Endothelial cell of umbilical vein (primary cell): ENCODE measurements around the gene SDK2. TPM values are rescaled to one million over a fixed set of nuclear protein-coding genes. Genes with fewer than 3 reads are reported as not detected.

Experiments used
- BruUV-seq: library from RNA; stranded (reverse); fragments of 400-500 nt; replicated peaks from 2 replicates; lab custom pipeline; 2021; lab: Mats Ljungman, UMichigan
- CTCF ChIA-PET: fragments of 300-600, 350-600 bp; sonication (Branson Sonifier 250); formaldehyde crosslinking; loops from one replicate; lab custom pipeline; 2021; ENCODE audit warnings: antibody characterized with exemption, inconsistent platforms; lab: Charles Lee
- POLR2A ChIA-PET: fragments of 300-600, 350-600 bp; sonication (Branson Sonifier 250); formaldehyde crosslinking; loops from one replicate; lab custom pipeline; 2021; ENCODE audit warnings: antibody characterized with exemption, inconsistent platforms; lab: Charles Lee
- DNase-seq: peaks from one replicate; pipeline ENCODE4 v3.0.0-alpha.2; 2011; ENCODE audit warnings: low read depth, low spot score
- FAIRE-seq: peaks from 2 replicates; lab custom pipeline; 2011; peaks lifted over from hg19 to GRCh38; lab: Jason Lieb, UNC
- H2AFZ ChIP-seq: 2 replicates; pipeline ENCODE4 v1.6.0; 2012; ENCODE audit warnings: low read depth, low read length, control low read depth, inconsistent platforms
- H3K27ac ChIP-seq: 2 replicates; pipeline ENCODE4 v1.5.1; 2011; ENCODE audit warnings: low read depth, mild to moderate bottlenecking, control low read depth, low read length, moderate library complexity; ENCODE audit not compliant: insufficient read depth
- H3K27me3 ChIP-seq, 2 experiments: 2 replicates each; pipeline versions ENCODE4 v1.6.0 to v1.6.1; 2011; ENCODE audit warnings: low read length in 2 of 2, mixed read lengths in 1 of 2; ENCODE audit not compliant: control insufficient read depth in 2 of 2, insufficient read depth in 2 of 2
- H3K36me3 ChIP-seq, 2 experiments: 2 replicates in 1 of 2; 3 replicates in 1 of 2; pipeline ENCODE4 v1.5.1; 2011; ENCODE audit warnings: low read length in 2 of 2, mild to moderate bottlenecking in 1 of 2, moderate library complexity in 1 of 2; ENCODE audit not compliant: control insufficient read depth in 2 of 2, insufficient read depth in 2 of 2; ENCODE audit errors: extremely low read depth in 1 of 2
- H3K4me1 ChIP-seq: 3 replicates; pipeline ENCODE4 v1.5.1; 2011; ENCODE audit warnings: mild to moderate bottlenecking, low read length; ENCODE audit not compliant: control insufficient read depth, insufficient read depth; ENCODE audit errors: extremely low read depth
- H3K4me2 ChIP-seq: 2 replicates; pipeline ENCODE4 v1.6.1; 2011; ENCODE audit warnings: low read length, control low read depth, mixed read lengths; ENCODE audit not compliant: insufficient read depth
- H3K4me3 ChIP-seq, 3 experiments: fragments of 200-600 bp in 1 of 3; sonication (generic), shearing (Covaris generic) in 1 of 3; replicated peaks in 1 of 3; 2 replicates each; pipeline ENCODE4 v1.5.1; 2011 to 2016; ENCODE audit warnings: control low read depth in 3 of 3, low read length in 3 of 3, mild to moderate bottlenecking in 2 of 3, inconsistent platforms in 1 of 3, low read depth in 1 of 3, moderate library complexity in 1 of 3; ENCODE audit not compliant: insufficient read depth in 1 of 3
- H3K79me2 ChIP-seq: 2 replicates; pipeline ENCODE4 v1.6.0; 2012; ENCODE audit warnings: low read length, inconsistent platforms; ENCODE audit not compliant: control insufficient read depth, insufficient read depth
- H3K9ac ChIP-seq: replicated peaks from 2 replicates; pipeline ENCODE3; 2011; ENCODE audit warnings: low read length, control low read depth; ENCODE audit not compliant: insufficient read depth; ENCODE audit errors: extremely low read depth
- H3K9me1 ChIP-seq: replicated peaks from 3 replicates; pipeline ENCODE4 v1.6.0; 2011; ENCODE audit warnings: mild to moderate bottlenecking, low read length; ENCODE audit not compliant: control insufficient read depth, insufficient read depth; ENCODE audit errors: extremely low read depth
- H3K9me3 ChIP-seq: replicated peaks from 2 replicates; pipeline ENCODE4 v1.5.1; 2012; ENCODE audit warnings: low read length, inconsistent platforms; ENCODE audit not compliant: control insufficient read depth, insufficient read depth
- H4K20me1 ChIP-seq: replicated peaks from 2 replicates; pipeline ENCODE3; 2011; ENCODE audit warnings: mild to moderate bottlenecking, low read length; ENCODE audit not compliant: control insufficient read depth, insufficient read depth; ENCODE audit errors: extremely low read depth
- MYC ChIP-seq: IDR thresholded peaks from one replicate; pipeline ENCODE4 v1.6.1; 2011; ENCODE audit warnings: mild to moderate bottlenecking, low read depth, low read length
- POLR2A ChIP-seq: IDR thresholded peaks from 2 replicates; pipeline ENCODE4 v1.6.1; 2012; ENCODE audit warnings: low read depth, mild to moderate bottlenecking, control low read depth, low read length
- POLR2AphosphoS5 ChIP-seq: IDR thresholded peaks from 2 replicates; pipeline ENCODE4 v1.6.1; 2012; ENCODE audit warnings: low read depth, mild to moderate bottlenecking, control low read depth, low read length, moderate library complexity; ENCODE audit not compliant: insufficient read depth
- dilution Hi-C: fragments of 300-500 bp; cut with MboI; formaldehyde crosslinking; loops from one replicate; pipeline ENCODE4 v1.15.0; 2019; ENCODE audit warnings: low sequenced_read_pairs; ENCODE audit not compliant: extremely low pct_ligation_motif_present
- intact Hi-C: fragments of 100-400 bp; cut with micrococcal nuclease; formaldehyde crosslinking; loops from one replicate; pipeline ENCODE4 v1.10.0; 2022
- polyA plus RNA-seq, 4 experiments: library from polyadenylated mRNA; depleted of rRNA in 3 of 4; stranded (reverse) in 3 of 4; unstranded in 1 of 4; fragments of >200 nt; gene quantifications; 2 replicates each; pipeline versions ENCODE4 v1.2.1 to v1.2.3, GENCODE V29; 2011 to 2012; ENCODE audit warnings: missing spikeins in 1 of 4
- total RNA-seq: library from RNA; stranded (reverse); gene quantifications from 2 replicates; pipeline ENCODE4 v1.2.3, GENCODE V29; 2021

SDK2 gene
- total and polyA plus RNA-seq, 2 donors (not counting 3 experiments of a cell fraction or from before 2014, with no cell fraction given), result not detected

- intact Hi-C loops, result no loop called here
- H2AFZ ChIP-seq, result no peak overlapping the region
- TF ChIP-seq POLR2AphosphoS5, result no peak
- no peaks in the 10 kb centered on the region for H3K9me3 ChIP-seq
- no peak overlapping the region for H3K9ac ChIP-seq
- ChIA-PET POLR2A (no interaction called here), CTCF (no interaction called here)
- DNase-seq (no peak), FAIRE-seq (no peak)
- no TSS peak for BruUV-seq
- no peaks in the 10 kb centered on the region for H4K20me1 ChIP-seq
- H3K9me1 ChIP-seq, result no peaks in the 10 kb centered on the region
- H3K79me2 ChIP-seq, result no peaks in the 10 kb centered on the region
- H3K36me3 ChIP-seq, result no peaks in the 10 kb centered on the region
- H3K4me2 ChIP-seq, result no peak overlapping the region
- no peak overlapping the region for H3K27ac ChIP-seq
- H3K4me3 ChIP-seq, result no peak overlapping the region
- no peaks in the 10 kb centered on the region for H3K4me1 ChIP-seq
- dilution Hi-C loops, result no loop called here
- no peaks in the 10 kb centered on the region for H3K27me3 ChIP-seq
These were observed 92.5 kb downstream of the SDK2 start for GRCh38 chr17:73551759-73552158.

- no peak overlapping the region for H3K27ac ChIP-seq
- TF ChIP-seq POLR2A (no peak), MYC (no peak)
- H3K36me3 ChIP-seq, result no peaks in the 10 kb centered on the region
- H3K4me1 ChIP-seq, result no peaks in the 10 kb centered on the region
- ChIA-PET POLR2A (no interaction called here), CTCF (no interaction called here)
- DNase-seq, result no peak
- H3K9me1 ChIP-seq, result no peaks in the 10 kb centered on the region
- FAIRE-seq, result no peak
- no peaks in the 10 kb centered on the region for H3K27me3 ChIP-seq
- no peak overlapping the region for H3K9ac ChIP-seq
- no peaks in the 10 kb centered on the region for H3K79me2 ChIP-seq
- H3K9me3 ChIP-seq, result no peaks in the 10 kb centered on the region
- BruUV-seq, result no TSS peak
- no peak overlapping the region for H3K4me3 ChIP-seq
- H4K20me1 ChIP-seq, result no peaks in the 10 kb centered on the region
- H3K4me2 ChIP-seq, result no peak overlapping the region
- no peak overlapping the region for H2AFZ ChIP-seq
- dilution Hi-C loops, result no loop called here
- intact Hi-C loops, result no loop called here
These were observed 93.1 kb downstream of the SDK2 start for GRCh38 chr17:73551144-73551543.
